DLD1 (cell line): ENCODE measurements around the gene EPS15.
"Not testable (repeated sequence)": the region's sequence is repeated elsewhere in the genome, so short reads cannot be mapped to it uniquely, and the experiment has no call there.

Source experiments
- in situ Hi-C: cut with HindIII; loops from 2 replicates; pipeline ENCODE4 v1.10.0; 2017; ENCODE audit warnings: low sequenced_read_pairs

The EPS15 gene

DNA sequence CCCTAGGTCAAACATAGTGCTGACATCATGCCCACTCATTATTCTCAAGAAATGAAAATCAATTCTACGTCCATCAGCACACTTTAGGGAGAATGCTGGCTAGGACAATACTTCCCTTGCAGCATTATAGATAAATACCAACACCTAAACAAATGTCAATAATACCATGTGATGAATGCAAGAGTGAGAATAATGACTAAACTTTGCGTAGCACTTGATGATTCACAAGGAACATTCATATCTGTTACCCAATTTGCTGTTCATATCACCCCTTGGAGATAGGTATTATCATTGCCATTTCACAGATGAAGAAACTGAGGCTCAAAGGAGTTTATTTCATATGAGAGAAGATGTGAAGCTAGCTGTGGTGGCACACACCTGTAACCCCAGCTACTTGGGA lies 24.8 kb upstream of the EPS15 start:
- in situ Hi-C loops = no loop called here

DNA sequence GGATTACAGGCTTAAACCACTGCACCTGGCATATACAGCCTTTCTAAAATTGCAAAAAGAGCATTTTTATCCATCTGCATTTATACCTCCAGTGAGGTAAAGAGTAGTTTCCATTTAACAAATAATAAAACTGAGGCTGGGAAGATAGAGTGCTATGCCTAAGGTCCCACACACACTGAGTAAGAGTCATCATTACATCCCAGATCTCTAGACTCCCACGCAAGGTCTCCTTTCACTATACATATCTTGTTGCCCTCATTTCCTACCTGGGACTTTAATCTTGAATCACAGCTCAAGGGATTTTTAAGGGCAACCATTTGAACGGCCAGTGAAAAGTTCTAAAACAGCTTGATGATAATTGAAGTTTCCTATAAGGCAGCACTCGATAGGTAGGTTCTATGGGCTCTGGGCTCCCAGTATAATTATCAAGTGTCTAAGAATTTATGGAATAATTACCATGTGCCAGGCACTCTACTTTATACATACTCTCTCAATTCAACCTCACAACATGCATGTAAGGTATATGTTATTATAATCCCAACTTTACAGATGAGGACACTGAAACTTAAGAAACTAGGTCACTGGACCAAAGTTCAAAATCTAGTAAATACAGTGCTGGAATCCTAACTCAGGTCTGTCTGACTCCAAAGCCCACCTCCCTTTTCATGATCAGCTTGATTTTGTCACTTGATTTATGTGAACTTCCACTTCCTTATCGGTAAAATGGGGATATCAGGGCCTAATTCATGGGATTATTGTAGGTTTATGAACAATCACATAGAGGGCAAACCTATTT lies 23.3 kb upstream of the EPS15 start:
- in situ Hi-C loops = no loop called here

DNA sequence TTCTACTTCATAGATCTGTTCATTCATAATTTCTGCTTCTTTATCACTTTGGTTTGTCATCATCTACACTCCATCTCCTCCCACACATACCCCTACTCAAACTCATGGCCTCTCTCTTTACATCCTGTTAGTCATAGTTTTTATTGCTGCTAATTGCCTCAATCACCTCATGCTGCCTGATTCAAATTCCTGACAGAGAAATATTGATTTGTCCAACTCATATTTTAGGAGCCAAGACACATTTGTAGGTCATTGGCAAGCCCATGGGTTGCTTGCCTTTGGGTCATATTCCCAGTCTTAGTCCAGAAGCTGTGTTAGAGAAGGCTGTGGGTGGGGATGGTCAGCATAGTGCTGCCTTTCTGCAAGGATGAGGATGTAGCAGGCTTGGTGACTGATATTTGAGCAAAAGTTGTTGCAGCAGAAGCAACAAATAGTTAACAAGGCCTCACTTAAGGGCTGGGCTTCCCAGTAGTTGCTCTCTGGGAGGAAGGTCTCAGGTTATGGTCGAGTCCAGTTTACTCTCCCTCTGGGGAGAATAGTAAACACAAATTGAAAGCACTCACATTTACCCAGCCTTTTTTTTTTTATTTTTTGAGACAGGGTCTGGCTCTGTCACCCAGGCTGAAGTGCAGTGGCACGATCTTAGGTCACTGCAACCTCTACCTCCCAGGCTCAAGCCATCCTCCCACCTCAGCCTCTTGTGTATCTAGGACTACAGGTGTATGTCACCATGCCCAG lies 22.4 kb upstream of the EPS15 start:
- in situ Hi-C loops = no loop called here

DNA sequence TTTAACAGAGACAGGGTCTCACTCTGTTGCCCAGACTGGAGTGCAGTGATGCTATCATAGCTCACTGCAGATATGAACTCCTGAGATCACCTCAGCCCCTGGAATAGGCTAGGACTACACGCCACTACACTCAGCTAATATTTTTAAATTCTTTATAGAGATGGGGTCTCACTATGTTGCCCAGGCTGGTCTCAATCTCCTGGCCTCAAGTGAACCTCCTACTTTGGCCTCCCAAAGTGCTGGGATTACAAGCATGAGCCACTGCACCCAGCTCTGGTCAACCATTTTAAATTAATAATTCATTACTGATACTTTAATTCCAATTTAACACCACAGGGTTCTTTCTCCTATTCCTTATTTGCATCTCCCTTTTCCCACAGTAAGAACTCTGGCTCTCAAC lies 18.5 kb upstream of the EPS15 start:
- in situ Hi-C loops = no loop called here

DNA sequence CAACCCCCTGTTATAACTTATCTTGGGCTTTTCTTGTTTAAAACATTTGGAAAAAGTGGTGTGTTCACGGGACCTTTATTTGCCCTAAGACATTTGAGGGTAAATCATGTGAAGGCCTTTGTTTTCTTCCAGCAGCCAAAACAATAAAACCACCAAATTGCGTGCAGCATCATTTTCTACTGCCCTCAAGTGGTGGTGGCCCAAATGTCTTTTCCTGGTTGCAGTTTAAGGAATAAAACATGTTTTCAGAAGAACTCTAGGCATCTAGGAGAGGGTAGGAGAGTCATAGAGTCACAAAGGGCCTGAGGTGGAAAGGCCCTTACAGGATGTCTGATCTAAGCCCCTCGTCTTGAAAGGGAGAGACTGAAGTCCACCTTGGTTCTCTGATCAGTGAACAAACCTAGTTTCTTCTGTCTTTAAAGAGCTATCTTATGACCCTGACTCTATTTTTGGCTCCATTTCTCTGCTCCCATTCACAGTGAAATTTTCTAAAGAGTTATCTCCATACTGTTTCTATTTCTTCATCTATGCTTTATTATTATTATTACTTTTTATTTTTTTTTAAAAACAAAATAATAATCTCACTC lies 16.0 kb upstream of the EPS15 start:
- in situ Hi-C loops = no loop called here

DNA sequence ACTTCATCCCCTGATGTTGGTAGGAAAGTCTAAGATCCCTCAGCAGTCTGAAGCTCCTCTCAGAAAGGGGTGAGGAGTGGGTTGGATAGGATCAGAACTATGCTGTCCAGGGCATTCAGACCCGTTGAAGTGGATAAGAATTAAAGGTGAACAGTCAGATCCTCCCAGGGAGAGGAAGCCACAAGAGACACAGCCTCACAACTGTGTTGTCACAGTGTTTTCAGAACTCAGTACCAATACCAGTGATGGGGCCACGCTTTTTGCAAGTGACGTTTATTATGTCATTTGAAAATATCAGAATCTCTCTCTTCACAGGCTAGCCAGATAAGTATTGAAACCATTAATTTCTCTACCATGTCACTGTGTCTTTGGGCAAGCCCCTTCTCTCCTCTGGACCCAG lies 15.4 kb upstream of the EPS15 start:
- in situ Hi-C loops = no loop called here

DNA sequence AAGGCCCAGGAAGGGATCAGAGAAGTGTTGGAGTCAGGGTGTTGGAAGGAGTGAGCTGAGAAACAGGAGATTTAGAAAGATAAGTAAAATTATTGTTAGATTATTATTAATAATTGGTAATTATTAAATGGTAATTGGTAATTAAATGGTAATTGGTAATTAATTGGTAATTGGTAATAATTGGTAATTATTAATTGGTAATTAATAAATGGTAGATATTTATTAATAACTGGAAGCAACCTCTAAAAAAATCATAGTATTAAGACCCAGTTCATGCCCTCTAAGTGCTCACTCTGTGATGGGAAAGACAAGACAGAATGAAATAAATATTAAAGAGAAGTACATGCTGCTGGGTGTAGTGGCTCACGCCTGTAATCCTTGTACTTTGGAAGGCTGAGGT lies 13.8 kb upstream of the EPS15 start:
- in situ Hi-C loops = no loop called here

DNA sequence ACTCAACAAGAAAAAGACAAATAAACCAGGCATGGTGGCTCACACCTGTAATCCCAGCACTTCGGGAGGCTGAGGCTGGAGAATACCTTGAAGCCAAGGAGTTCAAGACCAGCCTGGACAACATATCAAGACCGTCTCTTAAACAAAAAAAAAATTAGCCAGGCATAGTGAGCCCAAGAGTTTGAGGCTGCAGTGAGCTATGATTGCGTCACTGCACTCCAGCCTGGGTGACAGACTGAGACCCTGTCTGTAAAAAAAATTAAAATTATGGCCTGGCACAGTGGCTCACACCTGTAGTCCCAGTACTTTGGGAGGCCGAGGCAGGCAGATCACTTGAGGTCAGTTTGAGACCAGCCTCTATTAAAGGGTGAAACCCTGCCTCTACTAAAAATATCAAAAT lies 11.4 kb upstream of the EPS15 start:
- in situ Hi-C loops = not testable (repeated sequence)

DNA sequence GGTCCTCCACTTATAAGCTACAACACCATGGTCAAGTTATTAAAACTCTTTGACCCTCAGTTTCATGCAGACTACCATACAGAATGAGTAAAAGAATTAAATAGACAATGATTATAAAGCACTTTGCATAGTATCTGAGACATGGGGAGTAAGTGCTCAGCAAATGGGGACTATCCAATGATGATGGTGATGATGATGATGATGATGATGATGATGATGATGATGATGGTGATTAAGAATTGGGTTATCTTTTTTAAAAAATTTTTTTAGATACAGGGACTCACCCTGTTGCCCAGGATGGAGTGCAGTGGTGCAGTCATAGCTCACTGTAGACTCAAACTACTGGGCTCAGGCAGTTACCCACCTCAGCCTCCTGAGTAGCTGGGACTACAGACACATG lies 8.1 kb upstream of the EPS15 start:
- in situ Hi-C loops = no loop called here

DNA sequence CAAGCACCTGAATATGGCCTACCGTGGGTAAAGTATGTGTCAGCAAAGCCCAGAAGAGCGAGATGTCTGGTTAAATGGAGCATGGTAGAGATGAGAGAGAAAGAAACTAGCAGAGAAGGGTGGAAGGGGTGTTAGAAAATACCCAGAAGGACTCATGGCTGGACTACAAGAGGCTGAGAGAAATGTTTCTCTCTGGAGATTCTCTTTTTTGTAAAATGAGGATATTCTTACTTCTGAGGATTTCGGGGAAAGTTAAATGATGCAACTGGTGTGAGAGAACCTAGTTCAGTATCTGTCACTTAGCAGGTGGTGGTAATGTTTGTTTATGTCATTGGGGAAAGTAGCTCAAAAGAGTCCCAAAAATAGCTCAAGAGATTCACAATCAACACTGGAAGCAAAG lies 7.2 kb upstream of the EPS15 start:
- in situ Hi-C loops = no loop called here

DNA sequence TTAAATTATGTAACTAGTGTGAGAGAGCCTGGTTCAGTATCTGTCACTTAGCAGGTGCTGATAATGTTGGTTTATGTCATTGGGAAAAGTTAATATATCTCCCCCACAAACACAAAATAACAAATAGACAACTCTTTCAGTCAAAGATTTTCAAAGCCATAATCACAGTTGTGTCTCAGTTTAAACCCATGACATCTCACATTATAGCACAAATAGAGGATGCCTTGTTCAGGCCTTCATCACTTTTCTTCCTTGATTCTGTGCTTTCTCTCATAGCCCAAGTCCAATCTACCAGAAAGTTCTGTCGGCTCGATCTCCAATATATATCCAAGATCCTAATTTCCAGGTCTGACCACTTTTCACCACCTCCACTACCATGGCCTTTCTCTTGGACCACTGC lies 6.2 kb upstream of the EPS15 start:
- in situ Hi-C loops = no loop called here

DNA sequence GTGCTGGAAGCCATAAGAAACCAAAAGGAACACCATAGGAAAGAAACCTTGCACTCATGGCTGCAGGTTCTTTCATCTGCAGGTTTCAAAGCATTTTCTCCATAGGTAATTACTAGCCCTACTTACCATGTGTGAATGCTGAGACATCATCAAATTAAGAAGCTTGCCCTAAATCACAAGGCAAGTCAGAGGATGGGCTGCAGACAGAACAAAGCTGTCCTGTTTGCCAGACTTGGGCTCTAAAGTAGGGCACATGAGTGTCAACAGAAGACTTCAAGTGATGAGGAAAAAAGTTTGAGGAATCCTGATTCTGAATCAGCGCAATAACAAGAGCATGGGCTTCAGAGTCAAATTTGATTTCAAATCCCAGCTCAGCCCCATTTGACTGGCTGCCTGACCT lies 5.8 kb upstream of the EPS15 start:
- in situ Hi-C loops = no loop called here

DNA sequence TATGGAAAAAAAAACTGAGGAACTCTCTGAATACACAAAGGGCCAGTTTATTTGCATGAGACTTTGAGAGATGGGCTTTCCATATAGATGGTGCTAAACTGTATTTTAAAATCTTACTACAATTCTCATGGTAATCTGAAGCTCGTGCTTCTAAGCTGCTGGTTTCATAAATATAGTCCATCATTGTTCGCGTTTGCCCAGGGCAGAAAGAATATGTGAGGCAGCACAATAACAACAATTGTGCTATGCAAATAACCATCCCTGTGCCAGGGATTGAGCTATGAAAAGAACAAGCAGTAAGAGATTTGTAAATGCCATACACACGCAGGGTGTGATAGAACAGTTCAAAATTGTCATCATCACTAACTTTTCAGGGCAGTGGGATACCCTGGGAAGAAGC lies 4.9 kb upstream of the EPS15 start:
- in situ Hi-C loops = no loop called here

DNA sequence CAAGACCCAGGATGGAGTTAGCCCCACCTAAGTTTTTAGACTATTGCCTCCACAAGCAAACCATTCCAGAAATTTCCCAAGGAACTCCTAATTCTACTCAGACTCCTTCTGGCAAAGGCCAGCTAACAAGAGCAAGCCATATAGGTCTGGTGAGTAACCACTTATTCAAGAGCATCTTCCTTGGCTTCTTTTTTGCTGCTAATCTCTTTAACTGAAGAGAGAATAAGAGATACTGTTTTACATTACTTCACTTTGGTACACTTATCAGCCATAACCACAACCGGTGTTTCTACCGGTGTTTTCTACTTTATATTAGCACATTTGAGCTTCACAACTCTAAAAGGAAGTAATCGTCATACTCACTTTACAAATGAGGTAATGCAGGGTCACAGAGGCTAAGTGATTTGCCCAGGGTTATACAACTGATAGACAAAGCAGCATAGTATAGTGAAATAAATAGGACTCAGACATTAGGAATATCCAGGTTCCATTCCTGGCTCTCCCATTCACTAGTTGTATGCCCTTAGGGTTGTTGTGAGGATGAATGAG lies 1.7 kb upstream of the EPS15 start:
- in situ Hi-C loops = no loop called here

DNA sequence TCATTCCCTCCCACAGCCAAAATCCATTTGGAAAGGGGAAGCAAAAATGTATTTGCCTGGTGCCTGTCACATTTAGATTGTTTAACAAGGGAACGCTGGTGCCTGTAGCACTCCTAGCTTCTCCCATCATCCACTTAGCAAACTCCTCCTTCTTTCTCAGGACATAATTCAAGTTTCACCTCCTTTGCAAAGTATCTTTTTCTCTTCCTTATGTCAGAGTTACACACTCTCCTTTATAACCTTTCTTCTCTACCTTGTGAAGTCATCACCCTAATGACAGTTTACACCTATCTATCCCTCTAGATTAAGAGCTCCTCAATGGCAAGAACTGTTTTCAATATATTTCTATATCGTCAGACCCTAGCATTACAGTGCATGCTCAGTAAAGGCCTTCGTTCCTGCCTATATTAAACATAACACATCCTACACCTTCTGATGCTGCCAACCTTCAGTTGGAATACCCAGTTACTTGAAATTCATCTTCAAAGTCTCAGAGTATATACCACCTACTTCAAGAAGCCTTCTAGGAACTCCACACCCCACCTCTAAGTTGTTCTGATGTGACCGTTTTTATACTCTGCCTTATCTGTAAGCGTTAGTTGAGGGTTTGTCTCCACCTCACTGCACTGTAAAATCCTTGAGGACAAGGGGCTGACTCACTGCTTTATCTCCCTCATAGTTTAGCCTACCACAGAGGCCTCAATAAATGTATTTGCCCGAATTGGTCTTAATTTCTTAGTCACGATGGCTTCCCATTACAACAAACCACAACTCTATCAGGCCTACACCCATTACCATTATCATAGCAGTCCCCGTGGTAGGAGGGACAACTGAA lies 1.0 kb upstream of the EPS15 start:
- in situ Hi-C loops = no loop called here

DNA sequence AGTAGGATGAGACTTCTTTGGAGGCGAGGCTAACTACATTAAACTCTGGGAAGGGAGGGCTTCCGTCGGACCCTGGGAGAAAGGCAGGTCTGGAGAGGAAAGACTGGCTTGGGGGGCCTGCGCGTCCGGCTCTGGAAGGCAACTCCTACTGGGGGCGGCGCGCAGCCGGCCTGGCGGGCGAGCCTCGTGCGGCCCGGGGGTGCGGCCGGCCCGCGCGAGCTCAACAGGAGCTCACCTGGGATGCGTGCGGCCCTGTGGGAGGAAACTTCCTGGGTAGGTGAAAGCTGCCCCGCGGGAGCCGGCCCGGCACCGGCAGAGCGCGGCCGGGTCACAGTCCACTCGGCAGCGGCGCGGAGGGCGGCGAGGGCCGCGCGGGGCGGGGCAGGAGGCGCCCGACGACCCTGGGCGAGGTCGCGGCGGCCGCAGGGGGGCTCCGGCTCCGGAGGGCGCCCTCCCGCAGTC lies 449 bp downstream of the EPS15 start:
- in situ Hi-C loops = no loop called here

DNA sequence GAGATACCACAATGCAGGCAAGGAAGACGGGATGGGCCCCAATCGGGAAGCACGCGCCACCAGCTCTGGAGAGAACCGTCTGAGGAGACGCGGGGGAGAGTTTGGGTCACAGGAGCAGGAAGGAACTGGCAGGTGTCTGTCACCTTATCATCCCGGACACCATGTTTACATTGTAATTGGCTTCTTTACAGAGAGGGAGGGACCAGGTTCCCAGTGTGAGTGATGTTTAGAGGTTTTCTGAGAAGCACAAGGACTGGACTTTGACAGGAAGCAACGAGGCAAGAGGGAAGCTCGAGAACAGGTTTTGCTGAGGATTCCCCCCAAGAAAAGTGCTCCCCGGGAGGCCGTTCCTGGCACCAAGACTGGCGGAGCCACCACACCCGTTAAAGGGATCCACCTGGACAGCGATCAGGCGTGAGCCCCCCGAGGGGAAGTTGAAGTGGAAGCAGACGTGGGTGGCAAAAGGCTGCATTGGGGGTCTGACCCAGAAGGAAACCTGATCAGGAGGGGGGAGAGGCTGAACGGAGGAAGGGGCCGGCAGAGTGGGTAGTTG lies 957 bp downstream of the EPS15 start:
- in situ Hi-C loops = no loop called here

DNA sequence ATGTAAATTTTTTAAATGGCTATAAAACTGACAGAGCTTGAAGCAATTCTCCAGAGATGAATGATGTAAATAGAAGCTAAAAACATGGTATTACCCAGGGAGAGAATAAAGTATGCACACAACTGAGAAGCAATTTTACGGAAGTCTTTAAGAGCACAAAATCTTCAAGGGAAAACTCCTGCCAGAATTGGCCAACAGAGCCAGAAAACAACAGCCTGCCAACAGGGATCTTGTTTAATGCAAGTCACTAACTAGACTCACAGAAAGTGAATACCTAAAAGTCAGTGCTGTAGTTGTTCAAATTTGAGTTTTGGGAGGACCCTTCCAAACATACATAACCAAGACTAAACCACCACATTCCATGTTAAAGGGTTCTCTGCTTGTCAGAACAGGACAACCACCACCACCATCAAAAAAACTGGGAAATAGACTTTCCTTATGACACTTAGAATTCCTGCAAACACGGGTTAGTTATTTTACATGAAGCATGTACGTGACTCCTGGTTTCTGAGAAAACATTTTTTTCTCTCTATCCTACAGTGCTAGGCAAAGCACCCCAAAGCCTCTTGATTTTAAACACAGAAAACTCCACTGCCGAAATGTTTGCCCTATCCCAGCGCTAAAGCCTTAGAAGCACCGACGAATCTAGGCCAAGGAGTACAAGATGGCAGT lies 1.6 kb downstream of the EPS15 start:
- in situ Hi-C loops = no loop called here

DNA sequence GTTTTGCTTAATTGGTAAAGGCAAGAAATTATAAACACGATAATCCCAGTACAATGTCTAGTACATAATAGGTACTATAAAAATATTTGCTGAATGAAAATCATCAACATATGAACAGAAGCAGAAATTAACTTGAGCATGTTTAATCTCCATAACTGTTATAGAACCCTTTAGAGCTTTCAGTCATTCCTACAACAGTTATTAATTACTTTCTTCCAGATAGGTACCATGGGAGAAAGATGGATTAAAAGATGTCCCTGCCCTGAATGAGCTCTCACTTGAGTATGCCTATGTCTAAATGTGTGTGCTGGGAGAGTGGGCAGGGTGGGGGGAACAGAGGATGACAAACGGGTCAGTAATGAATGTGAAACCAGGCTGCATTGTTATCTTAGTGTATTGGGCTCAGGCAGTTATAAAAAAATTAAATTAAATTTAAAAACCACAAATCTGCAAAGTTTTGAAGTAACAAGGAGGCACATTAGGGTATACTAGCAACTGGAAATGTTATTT lies 2.4 kb downstream of the EPS15 start:
- in situ Hi-C loops = no loop called here
